GM21528 (cell line): ENCODE data around the gene TRIM25.

Experiments
- ATAC-seq: cut with Tn5 transposase; IDR thresholded peaks from one replicate; pipeline ENCODE4 v1.9.1; 2021; ENCODE audit warnings: mild to moderate bottlenecking, moderate library complexity; ENCODE audit not compliant: unreplicated experiment, low FRiP score

TRIM25 gene

GRCh38 chr17:56896217-56896967, 17.5 kb downstream of the TRIM25 start:
- ATAC-seq, result no peak

DNA sequence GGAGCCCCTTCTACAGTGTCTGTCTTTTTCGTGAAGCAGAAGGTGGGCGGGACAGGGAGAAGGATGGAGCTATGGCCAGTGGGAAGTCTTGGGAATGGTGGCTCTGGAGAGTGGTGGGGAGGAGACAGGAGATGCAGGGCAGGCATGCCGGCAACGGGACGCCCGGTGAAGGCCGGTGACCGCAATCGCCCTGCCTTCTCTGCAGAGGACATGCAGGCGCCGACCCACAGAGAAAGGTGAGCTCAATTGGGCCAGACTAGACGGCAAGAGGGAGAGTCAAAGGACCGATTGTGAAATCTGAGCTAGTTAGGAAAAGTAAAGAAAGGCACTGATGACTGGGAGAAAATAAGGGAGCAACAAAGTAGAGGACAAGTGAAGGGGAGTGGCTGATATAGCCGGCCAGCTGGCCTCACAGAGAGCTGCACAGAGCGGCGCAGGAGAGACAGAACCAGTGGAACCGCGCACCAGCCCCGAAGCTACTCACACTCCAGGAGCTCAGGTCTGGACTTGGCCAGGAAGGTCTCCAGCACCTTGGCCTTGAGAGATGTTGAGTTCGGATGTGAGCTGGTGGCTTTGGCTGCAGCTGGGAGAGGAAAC, 18.9 kb downstream of the TRIM25 start:
- ATAC-seq, result no peak

- ATAC-seq, result no peak
These were observed 20.3 kb downstream of the TRIM25 start for GRCh38 chr17:56893503-56893902.

DNA sequence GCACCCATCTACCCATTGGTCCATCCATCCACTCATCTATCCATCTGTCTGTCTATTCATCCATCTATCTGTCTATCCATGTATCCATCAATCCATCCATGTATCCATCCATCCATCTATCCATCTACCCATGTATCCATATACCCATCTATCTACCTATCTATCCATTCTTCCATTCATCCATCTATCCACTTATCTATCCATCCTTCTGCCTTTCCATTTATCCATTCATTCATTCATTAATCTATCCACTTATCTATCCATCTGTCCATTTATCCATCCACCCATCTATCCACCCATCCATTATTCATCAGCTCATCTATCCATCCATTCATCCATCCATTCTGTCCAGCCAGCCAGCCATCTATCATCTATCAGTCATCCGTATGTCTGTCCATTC, 21.5 kb downstream of the TRIM25 start:
- no peak for ATAC-seq

GRCh38 chr17:56891751-56892150, 22.1 kb downstream of the TRIM25 start:
- ATAC-seq, result no peak

DNA sequence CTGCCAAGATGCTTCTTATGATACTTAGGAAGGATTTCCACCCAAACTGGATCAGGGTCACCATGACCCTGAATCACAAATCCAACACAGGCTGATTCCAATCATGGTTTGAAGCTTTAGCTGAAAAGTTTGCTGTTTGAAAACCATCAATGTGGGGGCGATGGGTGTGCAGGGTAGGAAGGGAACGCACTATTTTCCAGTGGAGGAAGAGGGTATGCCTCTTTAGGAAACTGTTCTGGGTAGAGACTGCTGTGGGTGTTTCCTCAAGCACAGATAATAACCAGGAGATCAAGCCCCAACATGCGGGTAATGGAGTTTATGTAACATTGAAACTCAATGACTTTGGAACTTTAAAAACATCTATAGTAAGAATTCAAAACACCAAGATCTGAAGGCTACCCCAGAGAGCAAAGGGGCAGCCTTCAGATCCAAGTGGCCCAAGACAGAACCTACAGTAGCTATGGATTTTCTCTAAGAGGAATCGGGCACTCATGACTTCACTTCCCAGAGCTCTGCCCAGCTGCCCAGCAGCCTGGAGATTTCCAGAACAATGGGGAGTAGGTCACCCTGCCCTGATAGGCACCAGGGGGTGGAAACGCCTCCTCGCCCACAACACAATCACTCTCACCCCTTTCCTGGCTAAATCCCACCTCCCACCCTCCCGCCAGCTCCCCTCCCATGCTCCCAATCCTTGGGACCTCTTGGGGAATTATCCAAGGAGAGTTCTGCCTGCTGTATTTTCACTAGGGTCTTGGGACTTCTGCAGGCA, 22.8 kb downstream of the TRIM25 start:
- no peak for ATAC-seq

- no peak for ATAC-seq
These were observed 23.5 kb downstream of the TRIM25 start for GRCh38 chr17:56890390-56890789.

DNA sequence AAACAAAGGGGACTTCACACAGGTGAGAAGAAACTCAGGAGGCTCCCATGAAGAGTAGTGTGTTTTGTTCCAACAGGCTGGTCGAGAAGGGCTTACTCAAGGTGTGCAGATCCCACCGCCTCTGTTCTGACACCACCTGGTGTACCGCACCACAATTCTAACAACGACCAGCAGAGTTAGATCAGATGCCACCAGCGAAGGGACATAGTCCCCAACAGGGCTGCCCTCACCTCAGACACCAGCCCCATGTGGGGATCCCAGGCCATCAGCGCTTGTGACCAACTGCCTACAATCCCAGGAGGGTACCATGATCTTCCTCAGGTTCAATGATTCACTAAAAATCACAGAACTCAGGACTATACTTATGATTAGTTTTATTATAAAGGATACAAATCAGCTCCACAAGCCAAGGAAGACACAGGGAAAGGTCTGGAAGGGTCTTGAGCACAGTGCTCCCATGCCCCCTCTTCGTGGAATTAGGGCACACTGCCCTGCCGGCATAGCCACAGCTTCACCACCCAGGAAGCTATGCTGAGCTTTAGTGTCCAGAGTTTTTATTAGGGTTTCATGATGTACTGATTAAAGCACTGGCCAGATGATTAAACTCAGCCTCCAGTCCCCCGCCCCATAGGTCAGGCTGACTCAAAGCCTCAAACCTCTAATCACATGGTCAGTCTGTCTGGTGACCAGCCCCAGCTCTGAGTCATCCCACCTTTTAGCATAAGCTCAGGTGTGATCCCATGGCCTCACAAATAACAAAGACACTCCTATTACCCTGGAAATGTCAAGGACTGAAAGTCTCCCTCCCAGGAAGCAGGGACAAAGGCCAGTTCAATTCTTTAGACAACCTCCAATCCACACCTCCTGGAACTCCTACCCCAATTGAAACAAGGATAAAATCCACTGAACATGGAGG, 26.0 kb downstream of the TRIM25 start:
- ATAC-seq, result no peak

GRCh38 chr17:56887105-56887504, 26.7 kb downstream of the TRIM25 start:
- ATAC-seq, result no peak

DNA sequence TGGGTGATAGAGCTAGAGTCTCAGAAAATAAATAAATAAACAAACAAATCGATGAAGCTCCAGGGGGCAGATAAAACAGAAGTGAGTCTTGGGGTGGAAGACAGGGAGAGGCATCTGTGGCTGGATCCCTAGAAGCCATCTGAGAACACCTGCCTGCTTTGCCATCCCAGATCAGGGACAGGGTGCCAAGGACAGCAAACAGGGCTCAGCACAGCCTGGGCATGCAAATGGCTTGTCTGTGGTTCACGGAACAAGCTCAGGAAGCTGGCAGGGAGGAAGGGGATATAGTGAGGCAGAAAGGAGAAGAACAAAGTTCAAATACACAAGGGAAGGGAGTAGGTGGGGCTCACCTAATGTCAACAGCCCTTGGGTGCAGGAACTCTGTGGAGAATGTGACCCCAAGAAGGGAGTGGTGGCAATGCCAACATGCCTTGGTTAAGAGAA, 27.5 kb downstream of the TRIM25 start:
- ATAC-seq, result no peak

DNA sequence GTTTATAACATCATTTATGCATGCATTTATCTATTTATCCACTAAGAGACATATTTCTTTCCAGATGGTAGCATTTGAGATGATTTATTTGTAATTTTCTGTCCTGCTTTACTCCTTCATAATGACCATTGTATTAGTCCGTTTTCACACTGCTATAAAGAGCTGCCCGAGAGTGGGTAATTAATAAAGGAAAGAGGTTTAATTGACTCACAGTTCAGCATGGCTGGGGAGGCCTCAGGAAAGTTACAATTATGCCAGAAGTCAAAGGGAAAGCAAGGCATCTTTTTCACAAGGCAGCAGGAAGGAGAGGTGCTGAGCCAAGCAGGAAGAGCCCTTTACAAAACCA, 28.6 kb downstream of the TRIM25 start:
- no peak for ATAC-seq

- no peak for ATAC-seq
These were observed 29.2 kb downstream of the TRIM25 start for GRCh38 chr17:56884483-56885311.

DNA sequence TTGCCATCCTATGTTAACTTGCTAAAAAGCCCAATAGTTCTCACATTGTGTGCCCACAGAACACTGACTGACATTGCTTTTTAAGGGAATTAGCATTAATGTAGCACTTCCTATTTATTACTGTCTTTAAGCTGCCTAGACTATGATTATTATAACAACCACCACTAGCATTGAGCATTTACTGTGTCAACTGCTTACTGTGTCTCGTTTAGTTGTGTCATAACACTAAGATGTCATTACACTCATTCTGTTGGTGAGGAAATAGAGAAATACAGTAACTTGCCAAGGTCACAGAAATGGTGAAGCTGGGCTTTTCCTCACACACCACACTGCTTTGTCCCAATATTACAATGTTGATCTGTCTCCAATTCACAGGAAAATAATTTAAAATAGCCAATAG, 30.2 kb downstream of the TRIM25 start:
- no peak for ATAC-seq

DNA sequence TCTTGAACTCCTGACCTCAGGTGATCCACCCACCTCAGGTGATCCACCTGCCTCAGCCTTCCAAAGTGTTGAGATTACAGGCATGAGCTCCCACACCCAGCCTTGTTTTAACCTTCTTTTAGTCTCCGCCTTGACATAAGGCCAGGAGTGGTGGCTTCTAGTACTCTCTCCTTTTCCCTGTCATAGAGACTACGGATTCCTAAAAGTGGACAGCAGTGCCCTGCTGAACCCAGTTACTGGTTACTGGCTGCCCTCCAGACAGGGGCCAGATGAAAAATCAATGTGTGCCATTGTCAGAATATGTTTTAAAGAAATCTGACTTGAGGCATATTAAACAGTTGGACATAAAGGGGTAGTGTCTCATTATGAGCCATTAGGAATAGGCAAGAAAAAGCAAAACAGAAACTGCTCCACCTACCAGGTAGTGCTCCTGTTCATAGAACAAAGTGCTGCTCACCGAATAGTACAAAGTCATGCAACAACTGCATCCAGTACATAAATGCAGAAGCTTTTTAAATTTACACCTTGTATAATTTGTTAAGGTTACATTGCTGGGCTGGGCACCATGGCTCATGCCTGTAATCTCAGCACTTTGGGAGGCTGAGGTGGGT, 32.1 kb downstream of the TRIM25 start:
- ATAC-seq, result no peak

DNA sequence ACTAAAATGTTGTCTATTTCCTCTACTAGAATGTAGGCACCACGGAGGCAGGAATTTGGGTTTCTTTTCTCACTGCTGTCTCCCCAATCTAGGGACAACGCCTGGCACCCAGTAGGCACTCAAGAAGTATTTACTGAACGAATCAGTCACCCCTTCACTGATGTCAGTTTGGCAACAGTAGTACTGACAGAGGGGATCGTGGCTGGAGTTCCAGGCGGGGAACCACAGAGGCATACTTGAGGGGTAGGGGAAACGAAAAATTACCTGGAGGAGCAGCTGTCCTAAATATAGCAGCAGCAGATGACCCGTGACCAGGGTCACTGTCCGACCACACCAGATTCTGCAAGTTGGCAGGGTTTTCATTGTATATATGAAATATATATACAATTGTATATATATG, 33.3 kb downstream of the TRIM25 start:
- ATAC-seq, result no peak

DNA sequence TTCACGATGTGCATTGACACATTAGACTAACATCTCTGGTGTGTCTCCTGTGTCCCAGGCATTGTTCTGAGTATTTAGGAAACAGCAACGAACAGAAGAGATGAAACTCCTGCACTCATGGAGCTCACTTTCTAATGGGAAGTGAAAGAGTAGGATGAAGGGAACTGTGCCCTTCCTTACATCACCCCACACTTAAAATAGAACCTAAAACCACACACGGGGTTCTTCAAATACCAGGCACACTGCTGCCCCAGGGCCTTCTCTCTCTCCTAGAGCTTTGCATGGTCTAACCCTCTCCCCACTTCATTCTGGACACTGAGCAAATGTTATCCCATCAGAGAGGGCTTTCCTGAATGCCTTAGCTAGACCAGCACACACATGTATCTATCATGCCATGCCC, 33.7 kb downstream of the TRIM25 start:
- no peak for ATAC-seq

DNA sequence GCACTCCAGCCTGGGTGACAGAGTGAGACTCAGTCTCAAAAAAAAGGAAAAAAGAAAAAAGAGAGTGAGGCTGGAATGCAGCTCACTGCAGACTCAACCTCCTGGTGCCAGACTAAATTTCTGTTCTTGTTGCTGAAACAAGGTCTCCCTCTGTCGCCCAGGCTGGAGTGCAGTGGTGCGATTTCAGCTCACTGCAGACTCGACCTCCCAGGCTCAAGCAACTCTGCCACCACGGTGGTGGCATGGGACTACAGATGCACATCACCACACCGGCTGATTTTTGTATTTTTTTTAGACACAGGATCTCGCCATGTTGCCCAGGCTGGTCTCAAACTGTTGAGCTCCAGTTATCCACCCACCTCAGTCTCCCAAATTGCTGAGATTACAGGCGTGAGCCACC, 34.6 kb downstream of the TRIM25 start:
- no peak for ATAC-seq

GRCh38 chr17:56876766-56877179, 37.1 kb downstream of the TRIM25 start:
- no peak for ATAC-seq

DNA sequence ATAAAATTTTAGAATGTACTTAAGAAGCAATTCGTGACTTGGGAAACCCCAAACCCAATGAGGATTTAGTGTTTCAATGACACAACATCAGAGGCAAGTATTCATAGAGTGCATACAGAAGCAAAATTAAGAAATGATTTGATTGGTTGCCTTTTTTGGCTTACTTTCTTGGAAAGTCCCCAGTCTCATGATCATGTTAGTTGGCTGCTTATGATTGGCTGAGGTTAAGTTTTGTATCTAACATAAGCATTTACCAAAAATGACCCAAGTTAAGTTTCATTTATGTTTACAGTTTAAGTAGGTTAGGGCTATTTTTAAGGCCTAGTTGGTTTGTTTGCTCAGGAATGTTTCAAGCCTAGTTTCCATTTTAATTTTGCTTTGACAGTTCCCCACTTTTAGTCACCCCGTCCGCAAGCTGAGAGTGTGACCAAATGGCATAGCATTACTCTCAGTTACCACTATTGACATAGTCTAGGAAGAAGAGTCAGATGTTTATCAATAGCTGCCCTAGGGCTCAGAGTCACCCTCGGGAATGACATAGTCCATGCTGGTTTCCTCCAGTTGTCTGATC, 43.7 kb downstream of the TRIM25 start:
- peak; percentile 67 for ATAC-seq
